GM19328 (cell line): ENCODE results near the gene NSMCE3.

Experiments used
- ATAC-seq: cut with Tn5 transposase; IDR thresholded peaks from one replicate; pipeline ENCODE4 v1.9.1; 2021; ENCODE audit warnings: mild to moderate bottlenecking, moderate library complexity; ENCODE audit not compliant: unreplicated experiment

The NSMCE3 gene

GRCh38 chr15:29269485-29270168 lies at the start of gene NSMCE3:
TSS of gene NSMCE3 (minus strand) at chr15:29269822. CDS start at chr15:29269705, 117 bp downstream.
- peak; percentile 92 for ATAC-seq

DNA sequence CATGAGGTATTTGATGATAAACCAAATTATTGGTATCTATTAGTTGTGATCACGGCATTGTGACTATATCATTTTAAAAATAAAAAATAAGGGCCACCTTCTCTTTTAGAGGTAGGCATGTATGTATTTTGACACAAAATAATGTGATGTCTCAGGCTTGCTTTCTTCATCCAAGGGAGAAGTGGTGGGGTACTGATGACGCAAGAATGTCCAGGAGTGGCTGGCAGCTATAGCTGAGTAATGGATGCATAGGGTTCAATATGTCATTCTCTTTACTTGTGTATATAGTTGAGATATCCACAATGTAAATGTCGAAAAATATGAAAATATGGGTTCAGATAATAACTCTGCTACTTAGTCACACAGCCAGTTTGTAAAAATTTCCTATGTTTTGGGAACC lies 46.8 kb upstream of the NSMCE3 start:
- no peak for ATAC-seq

DNA sequence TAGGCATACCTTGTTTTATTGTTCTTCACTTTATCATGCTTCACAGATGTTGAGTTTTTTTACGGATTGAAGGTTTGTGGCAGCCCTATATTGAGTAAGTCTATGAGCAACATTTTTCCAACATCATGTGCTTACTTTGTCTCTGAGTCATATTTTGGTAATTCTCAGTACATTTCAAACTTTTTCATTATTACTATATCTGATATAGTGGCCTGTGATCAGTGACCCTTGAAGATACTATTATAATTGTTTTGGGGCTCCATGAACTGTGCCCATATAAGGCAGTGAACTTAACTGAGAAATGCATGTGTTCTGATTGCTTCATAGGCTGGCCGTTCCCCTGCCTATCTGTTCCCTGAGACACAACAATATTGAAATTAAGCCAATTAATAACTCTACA lies 42.8 kb upstream of the NSMCE3 start:
- no peak for ATAC-seq

GRCh38 chr15:29311696-29312095 lies 42.1 kb upstream of the NSMCE3 start:
- no peak for ATAC-seq

DNA sequence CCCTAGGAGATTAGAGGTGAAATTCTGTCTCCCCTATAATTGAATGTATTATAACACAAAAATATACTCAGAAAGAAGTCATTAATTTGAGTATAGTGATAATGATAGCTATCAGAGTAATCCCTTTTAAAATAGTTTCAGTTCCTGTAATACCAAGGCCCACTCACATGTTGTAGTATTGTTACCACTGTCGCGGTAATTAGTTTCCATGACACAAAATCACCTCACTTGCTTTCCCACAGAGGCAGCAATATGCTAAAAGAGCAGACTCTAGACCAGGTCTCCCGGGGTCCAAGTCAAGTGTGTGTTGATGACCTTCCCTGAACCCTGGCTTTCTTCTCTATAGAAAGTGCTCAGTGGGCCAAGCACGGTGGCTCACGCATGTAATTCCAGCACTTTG lies 39.5 kb upstream of the NSMCE3 start:
- ATAC-seq, result no peak

GRCh38 chr15:29308299-29308698 lies 38.7 kb upstream of the NSMCE3 start:
- ATAC-seq, result no peak

- ATAC-seq, result no peak
Observed at GRCh38 chr15:29305556-29305955, 35.9 kb upstream of the NSMCE3 start.

- no peak for ATAC-seq
Observed at GRCh38 chr15:29302871-29303270, 33.2 kb upstream of the NSMCE3 start.

GRCh38 chr15:29299784-29300183 lies 30.2 kb upstream of the NSMCE3 start:
- no peak for ATAC-seq

DNA sequence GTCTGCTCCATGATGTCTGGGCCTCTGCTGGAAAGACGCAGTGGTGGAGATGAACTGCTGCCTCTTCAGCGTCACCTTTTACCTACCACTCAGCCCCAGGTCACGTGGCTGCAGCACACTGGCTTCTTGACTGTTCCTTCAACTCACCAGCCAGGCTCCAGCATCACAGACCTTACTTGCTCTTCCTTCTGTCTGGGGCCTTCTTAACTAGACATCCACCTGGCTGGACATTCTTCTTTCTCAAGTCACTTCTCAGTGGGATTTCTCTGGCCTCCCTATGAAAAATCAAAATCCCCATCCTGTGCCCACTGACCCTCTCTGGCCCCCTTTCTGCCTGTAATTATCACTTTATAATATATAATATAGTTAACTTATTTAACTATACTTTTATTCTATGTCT lies 29.7 kb upstream of the NSMCE3 start:
- ATAC-seq, result no peak

DNA sequence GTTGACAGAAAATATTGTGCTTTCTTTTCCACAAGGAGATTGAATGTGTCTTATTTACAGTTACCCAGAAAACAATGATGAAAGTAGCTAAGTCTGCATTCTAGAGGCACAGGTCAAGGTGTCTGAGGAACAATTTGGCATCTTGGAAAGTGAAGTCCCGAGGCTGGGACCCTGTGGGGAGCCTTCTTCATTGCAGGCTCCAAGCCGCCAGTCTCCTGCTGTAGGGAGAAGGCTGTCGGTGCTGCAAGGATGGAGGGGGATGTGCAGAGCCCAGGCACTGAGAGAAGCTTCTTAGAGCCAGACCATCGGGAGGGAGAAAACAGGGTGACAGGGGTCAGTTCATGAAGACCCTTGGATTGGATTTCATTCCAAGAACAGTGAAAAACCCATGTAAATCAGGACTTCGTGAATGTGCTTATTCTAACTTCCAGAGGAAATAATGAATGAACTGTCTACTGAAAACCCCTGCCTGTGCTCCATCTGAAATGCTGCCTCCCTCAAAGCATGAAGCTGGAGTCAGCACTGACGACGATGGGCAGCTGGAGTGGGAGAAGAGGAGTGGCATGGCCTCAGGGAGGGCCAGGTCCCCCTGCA lies 25.2 kb upstream of the NSMCE3 start:
- ATAC-seq, result no peak

- ATAC-seq, result no peak
Observed at GRCh38 chr15:29291067-29291845, 21.6 kb upstream of the NSMCE3 start.

GRCh38 chr15:29289173-29289572 lies 19.6 kb upstream of the NSMCE3 start:
- ATAC-seq, result no peak

DNA sequence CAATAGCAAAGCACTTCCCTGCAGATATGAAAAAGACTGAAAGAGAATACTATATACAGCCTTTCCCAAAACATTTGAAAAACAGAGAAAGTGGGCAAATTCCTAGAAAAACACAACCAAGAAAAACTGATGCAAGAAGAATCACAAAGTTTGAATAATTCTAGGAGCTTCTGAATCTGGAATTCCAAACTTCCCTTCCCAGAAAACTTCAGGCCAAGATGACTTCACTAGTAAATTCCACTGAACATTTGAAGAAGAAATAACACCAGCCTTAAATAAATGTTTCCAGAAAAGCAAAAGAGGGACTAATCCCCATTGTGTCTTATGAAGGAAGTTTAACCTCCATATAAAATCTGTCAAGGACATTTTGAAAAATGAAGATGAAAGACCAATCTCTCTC lies 15.8 kb upstream of the NSMCE3 start:
- ATAC-seq, result no peak

GRCh38 chr15:29283381-29283780 lies 13.8 kb upstream of the NSMCE3 start:
- no peak for ATAC-seq

GRCh38 chr15:29280514-29280913 lies 10.9 kb upstream of the NSMCE3 start:
- no peak for ATAC-seq

DNA sequence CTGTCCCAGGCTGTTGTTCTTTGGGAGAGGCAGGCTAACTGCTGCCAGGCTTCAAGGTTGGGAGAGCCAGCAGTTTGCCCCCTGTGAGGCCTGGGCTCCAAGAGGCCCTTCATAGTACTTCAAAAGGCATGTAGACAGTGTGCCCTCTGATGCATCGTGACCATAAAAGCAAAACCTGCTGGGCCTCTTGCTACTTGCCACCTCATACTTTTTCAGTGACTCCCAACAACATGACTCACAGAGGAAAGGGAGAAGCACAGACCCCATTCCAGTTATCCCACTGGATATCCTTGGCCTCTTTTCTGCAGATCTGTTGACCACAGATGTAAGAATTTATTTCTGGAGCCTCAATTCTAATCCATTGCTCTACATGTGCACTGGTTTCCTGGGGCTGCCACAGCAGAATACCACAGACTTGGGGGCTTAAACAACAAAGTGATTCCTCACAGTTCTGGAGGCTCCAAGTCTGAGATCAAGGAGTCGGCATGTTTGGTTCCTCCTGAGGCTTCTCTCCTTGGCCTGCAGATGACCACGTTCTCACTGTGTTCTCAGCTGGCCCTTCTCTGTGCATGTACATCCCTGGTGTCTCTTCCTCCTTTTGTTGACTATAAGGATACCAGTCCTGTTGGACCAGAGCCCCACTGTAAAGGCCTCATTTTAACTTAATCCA lies 8.9 kb upstream of the NSMCE3 start:
- ATAC-seq, result no peak

DNA sequence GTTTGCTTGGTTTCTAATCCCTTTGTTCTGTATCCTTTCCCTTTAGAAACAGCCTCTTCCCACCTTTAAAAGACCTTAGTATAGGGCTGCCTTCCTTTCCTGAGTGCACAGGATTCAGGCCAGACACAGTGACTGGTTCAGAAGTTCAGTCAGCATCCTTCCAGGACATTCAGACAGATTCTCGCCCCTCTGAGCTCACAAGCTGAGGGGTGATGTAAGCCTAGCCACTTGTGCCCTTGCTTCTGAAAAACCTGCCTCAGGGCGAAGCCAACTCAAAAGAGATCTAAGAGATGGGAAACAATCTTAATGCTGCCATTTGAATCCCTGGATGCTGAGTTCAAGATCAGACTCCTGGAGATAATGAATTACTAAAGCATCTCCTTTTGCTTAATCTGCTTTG lies 6.7 kb upstream of the NSMCE3 start:
- ATAC-seq, result no peak

GRCh38 chr15:29275855-29276254 lies 6.2 kb upstream of the NSMCE3 start:
- ATAC-seq, result no peak

GRCh38 chr15:29274946-29275345 lies 5.3 kb upstream of the NSMCE3 start:
- ATAC-seq, result no peak

DNA sequence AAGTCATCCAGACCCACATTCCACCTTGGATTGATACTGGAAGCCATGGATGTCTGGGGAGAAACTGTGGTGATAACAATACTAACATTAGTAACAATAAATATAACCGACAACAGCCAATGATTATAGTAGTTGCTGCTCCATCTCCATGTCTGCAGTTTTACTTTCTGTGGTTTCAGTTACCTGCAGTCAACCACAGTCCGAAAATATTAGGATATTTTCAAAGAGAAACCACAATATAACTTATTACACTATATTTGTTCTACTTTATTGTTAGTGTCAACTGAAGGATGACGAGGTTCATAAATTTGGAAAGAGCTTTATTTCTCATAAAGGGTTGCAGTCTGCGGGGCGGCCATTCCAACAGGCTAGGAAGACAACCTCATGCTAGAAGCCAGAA lies 2.6 kb upstream of the NSMCE3 start:
- no peak for ATAC-seq

DNA sequence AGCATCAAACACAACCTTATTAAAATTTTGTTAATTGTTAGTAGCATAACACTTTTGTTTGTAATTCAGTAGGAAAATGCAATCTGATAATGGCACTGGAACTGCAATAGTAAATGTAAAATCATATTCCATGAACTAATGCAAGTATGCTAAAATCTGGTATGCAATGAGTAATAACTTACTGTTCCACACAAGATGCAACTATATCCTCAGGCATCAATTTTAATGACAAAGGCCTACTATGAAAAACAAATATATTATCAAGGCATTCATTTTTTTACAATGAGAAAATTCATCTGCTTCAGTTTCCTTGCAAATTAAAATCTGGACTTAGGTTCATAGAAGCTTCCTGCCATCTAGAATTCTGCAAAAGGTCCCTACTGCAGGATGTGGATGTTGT lies 1.4 kb upstream of the NSMCE3 start:
- ATAC-seq, result no peak
